ENCODE data around the gene PRKG1. TPM values are rescaled to one million over a fixed set of nuclear protein-coding genes. Genes with fewer than 3 reads are reported as not detected.

PRKG1 gene
- total and polyA plus RNA-seq, 2 experiments from 2014 or later = 18.2 to 21.1 TPM

DNA sequence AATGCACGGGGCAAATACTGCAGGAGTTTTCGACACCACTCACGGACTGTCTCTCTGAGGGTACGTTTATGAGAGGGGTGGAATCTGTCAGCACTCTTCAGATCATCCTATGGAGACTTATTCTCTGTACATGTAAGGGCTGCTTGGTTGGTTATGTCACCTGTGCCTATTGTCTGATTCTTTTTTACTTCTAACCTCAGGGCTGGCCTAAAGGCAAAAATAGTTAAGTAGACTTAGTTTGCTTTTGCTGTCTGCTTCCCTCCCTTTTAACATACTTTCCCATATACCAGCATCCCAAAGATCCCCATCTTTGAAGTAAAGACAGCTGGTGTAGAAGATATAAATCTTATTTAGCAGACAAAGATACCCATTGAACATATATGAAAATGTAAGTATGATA, 105.9 kb downstream of the PRKG1 start (continued):
- TF ChIP-seq NANOG (IDR thresholded peaks at IDR 0.05; ENCODE audit: borderline replicate concordance) = no peak
- TF ChIP-seq REST (IDR thresholded peaks at IDR 0.05; ENCODE audit: unreplicated experiment) = no peak
- TF ChIP-seq CREB1 (CRISPR knock-in tag; IDR thresholded peaks at IDR 0.05; ENCODE audit: low read depth) = no peak
- TF ChIP-seq EZH2phosphoT487 (IDR thresholded peaks at IDR 0.05; ENCODE audit: unreplicated experiment) = no peak
- TF ChIP-seq POLR2AphosphoS5 (IDR thresholded peaks at IDR 0.05; ENCODE audit: low read depth) = no peak
- no peak for TF ChIP-seq ZNF331 (CRISPR knock-in tag; IDR thresholded peaks at IDR 0.05; ENCODE audit: low read depth)

DNA sequence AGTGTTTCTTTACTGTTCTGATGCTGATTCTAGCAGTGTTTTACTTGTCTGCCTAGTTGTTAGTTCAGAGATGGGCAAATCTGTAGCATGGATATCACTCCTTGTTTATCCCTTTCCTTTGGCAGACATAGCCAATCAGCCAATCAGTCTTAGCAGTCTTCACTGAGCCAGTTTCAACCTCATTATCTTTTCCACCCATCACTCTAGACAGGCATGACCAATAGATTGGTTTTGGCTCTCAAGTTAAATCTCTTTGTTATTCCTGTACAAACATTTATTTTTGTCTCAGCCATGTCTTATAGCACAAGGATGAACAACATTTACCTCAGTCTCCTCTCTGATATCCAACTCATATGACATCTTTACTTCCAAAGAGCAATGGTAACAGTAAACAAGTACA, 109.5 kb downstream of the PRKG1 start:
- H3F3A ChIP-seq (replicated peaks; ENCODE audit: low read depth) = no peaks in the 10 kb centered on the region
- Mint-ChIP-seq H3K4me3 (no peak overlapping the region), H3K36me3 (ENCODE audit: low read depth) (no peaks in the 10 kb centered on the region), H3K4me1 (peaks cover 7% of the 10 kb centered on the region; the same call in 2 of the 3 replicates), H3K9me3 (no peaks in the 10 kb centered on the region), H3K27me3 (ENCODE audit: insufficient read depth, low read depth, poor library complexity) (no peaks in the 10 kb centered on the region), H3K27ac (no peak overlapping the region)
- ATAC-seq (no peak), DNase-seq (ENCODE audit: low spot score) (no peak)
- H3K27ac ChIP-seq (ENCODE audit: low read depth) = no peak overlapping the region
- no peaks in the 10 kb centered on the region for H3K9me2 ChIP-seq (ENCODE audit: insufficient read depth)
- H3K36me3 ChIP-seq (ENCODE audit: insufficient read depth) = no peaks in the 10 kb centered on the region
- H2AFZ ChIP-seq = no peak overlapping the region
- H3K27me3 ChIP-seq (ENCODE audit: insufficient read depth) = no peaks in the 10 kb centered on the region
- H3K4me2 ChIP-seq = no peak overlapping the region
- no peaks in the 10 kb centered on the region for H3K79me2 ChIP-seq (replicated peaks; ENCODE audit: insufficient read depth)
- H3K4me1 ChIP-seq (ENCODE audit: insufficient read depth) = no peaks in the 10 kb centered on the region
- H3K4me3 ChIP-seq = no peak overlapping the region
- no peaks in the 10 kb centered on the region for H4K20me1 ChIP-seq (replicated peaks; ENCODE audit: insufficient read depth)
- no peak for TF ChIP-seq STAT1 (IDR thresholded peaks at IDR 0.05; ENCODE audit: unreplicated experiment)
- no peak for TF ChIP-seq CREB1 (CRISPR knock-in tag; IDR thresholded peaks at IDR 0.05; ENCODE audit: low read depth)
- TF ChIP-seq, protein P1, sequence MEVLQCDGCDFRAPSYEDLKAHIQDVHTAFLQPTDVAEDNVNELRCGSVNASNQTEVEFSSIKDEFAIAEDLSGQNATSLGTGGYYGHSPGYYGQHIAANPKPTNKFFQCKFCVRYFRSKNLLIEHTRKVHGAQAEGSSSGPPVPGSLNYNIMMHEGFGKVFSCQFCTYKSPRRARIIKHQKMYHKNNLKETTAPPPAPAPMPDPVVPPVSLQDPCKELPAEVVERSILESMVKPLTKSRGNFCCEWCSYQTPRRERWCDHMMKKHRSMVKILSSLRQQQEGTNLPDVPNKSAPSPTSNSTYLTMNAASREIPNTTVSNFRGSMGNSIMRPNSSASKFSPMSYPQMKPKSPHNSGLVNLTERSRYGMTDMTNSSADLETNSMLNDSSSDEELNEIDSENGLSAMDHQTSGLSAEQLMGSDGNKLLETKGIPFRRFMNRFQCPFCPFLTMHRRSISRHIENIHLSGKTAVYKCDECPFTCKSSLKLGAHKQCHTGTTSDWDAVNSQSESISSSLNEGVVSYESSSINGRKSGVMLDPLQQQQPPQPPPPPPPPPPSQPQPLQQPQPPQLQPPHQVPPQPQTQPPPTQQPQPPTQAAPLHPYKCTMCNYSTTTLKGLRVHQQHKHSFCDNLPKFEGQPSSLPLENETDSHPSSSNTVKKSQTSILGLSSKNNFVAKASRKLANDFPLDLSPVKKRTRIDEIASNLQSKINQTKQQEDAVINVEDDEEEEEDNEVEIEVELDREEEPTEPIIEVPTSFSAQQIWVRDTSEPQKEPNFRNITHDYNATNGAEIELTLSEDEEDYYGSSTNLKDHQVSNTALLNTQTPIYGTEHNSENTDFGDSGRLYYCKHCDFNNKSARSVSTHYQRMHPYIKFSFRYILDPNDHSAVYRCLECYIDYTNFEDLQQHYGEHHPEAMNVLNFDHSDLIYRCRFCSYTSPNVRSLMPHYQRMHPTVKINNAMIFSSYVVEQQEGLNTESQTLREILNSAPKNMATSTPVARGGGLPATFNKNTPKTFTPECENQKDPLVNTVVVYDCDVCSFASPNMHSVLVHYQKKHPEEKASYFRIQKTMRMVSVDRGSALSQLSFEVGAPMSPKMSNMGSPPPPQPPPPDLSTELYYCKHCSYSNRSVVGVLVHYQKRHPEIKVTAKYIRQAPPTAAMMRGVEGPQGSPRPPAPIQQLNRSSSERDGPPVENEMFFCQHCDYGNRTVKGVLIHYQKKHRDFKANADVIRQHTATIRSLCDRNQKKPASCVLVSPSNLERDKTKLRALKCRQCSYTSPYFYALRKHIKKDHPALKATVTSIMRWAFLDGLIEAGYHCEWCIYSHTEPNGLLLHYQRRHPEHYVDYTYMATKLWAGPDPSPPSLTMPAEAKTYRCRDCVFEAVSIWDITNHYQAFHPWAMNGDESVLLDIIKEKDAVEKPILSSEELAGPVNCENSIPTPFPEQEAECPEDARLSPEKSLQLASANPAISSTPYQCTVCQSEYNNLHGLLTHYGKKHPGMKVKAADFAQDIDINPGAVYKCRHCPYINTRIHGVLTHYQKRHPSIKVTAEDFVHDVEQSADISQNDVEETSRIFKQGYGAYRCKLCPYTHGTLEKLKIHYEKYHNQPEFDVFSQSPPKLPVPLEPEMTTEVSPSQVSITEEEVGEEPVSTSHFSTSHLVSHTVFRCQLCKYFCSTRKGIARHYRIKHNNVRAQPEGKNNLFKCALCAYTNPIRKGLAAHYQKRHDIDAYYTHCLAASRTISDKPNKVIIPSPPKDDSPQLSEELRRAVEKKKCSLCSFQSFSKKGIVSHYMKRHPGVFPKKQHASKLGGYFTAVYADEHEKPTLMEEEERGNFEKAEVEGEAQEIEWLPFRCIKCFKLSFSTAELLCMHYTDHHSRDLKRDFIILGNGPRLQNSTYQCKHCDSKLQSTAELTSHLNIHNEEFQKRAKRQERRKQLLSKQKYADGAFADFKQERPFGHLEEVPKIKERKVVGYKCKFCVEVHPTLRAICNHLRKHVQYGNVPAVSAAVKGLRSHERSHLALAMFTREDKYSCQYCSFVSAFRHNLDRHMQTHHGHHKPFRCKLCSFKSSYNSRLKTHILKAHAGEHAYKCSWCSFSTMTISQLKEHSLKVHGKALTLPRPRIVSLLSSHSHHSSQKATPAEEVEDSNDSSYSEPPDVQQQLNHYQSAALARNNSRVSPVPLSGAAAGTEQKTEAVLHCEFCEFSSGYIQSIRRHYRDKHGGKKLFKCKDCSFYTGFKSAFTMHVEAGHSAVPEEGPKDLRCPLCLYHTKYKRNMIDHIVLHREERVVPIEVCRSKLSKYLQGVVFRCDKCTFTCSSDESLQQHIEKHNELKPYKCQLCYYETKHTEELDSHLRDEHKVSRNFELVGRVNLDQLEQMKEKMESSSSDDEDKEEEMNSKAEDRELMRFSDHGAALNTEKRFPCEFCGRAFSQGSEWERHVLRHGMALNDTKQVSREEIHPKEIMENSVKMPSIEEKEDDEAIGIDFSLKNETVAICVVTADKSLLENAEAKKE (CRISPR knock-in tag; IDR thresholded peaks at IDR 0.05) = no peak
- TF ChIP-seq ZNF331 (CRISPR knock-in tag; IDR thresholded peaks at IDR 0.05; ENCODE audit: low read depth) = no peak
- TF ChIP-seq, protein P2, sequence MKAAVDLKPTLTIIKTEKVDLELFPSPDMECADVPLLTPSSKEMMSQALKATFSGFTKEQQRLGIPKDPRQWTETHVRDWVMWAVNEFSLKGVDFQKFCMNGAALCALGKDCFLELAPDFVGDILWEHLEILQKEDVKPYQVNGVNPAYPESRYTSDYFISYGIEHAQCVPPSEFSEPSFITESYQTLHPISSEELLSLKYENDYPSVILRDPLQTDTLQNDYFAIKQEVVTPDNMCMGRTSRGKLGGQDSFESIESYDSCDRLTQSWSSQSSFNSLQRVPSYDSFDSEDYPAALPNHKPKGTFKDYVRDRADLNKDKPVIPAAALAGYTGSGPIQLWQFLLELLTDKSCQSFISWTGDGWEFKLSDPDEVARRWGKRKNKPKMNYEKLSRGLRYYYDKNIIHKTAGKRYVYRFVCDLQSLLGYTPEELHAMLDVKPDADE (IDR thresholded peaks at IDR 0.05) = no peak
- no peak for TF ChIP-seq POLR2AphosphoS5 (IDR thresholded peaks at IDR 0.05; ENCODE audit: low read depth)
- TF ChIP-seq EZH2phosphoT487 (IDR thresholded peaks at IDR 0.05; ENCODE audit: unreplicated experiment) = no peak
- no peak for TF ChIP-seq JUNB (IDR thresholded peaks at IDR 0.05; ENCODE audit: unreplicated experiment)
- TF ChIP-seq NANOG (IDR thresholded peaks at IDR 0.05; ENCODE audit: borderline replicate concordance) = no peak
- no peak for TF ChIP-seq ZNF114 (CRISPR knock-in tag; IDR thresholded peaks at IDR 0.05)
- no peak for TF ChIP-seq EZH2 (IDR thresholded peaks at IDR 0.05; ENCODE audit: low read depth, unreplicated experiment)
- TF ChIP-seq, protein P3, sequence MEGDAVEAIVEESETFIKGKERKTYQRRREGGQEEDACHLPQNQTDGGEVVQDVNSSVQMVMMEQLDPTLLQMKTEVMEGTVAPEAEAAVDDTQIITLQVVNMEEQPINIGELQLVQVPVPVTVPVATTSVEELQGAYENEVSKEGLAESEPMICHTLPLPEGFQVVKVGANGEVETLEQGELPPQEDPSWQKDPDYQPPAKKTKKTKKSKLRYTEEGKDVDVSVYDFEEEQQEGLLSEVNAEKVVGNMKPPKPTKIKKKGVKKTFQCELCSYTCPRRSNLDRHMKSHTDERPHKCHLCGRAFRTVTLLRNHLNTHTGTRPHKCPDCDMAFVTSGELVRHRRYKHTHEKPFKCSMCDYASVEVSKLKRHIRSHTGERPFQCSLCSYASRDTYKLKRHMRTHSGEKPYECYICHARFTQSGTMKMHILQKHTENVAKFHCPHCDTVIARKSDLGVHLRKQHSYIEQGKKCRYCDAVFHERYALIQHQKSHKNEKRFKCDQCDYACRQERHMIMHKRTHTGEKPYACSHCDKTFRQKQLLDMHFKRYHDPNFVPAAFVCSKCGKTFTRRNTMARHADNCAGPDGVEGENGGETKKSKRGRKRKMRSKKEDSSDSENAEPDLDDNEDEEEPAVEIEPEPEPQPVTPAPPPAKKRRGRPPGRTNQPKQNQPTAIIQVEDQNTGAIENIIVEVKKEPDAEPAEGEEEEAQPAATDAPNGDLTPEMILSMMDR (conservative IDR thresholded peaks at IDR 0.05; ENCODE audit: low read depth in 2 of 2) = no peak

All from GM23338 (cell line).